ENCODE measurements around the gene ACOT4. TPM values are rescaled to one million over a fixed set of nuclear protein-coding genes. Genes with fewer than 3 reads are reported as not detected.
A peak's percentile ranks its signal among the peaks of the same experiment; 100 is the strongest.
"Not testable (repeated sequence)": the region's sequence is repeated elsewhere in the genome, so short reads cannot be mapped to it uniquely, and the experiment has no call there.

Gene ACOT4
- total RNA-seq, 4 donors from 2014 or later, result 0.61 to 1.5 TPM; not detected in 2

DNA sequence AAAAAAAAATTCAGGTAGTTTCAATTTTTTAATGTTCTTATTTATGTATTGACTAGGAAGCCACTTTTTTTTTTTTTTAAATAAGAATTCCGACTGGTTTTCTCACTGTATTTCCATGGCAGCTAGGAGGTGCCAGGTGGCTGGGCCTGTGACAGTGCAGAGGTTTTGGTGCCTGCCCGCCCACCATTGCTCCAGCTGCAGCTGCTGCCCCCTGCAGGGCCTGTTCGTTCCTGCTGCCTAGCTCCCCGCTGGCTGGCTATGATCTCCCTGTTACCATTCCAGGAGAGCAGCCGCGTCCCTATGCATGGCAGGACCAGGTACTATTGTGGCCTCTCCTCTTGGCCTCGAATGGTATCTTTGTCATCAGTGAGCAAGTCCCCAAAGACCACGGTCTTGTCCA, 20.8 kb upstream of the ACOT4 start:
- peak overlapping the region in 1 of 2 donors; percentile 67 for H3K4me3 ChIP-seq
- peak; percentile 48 to 67 for DNase-seq
- TF ChIP-seq, protein P1, sequence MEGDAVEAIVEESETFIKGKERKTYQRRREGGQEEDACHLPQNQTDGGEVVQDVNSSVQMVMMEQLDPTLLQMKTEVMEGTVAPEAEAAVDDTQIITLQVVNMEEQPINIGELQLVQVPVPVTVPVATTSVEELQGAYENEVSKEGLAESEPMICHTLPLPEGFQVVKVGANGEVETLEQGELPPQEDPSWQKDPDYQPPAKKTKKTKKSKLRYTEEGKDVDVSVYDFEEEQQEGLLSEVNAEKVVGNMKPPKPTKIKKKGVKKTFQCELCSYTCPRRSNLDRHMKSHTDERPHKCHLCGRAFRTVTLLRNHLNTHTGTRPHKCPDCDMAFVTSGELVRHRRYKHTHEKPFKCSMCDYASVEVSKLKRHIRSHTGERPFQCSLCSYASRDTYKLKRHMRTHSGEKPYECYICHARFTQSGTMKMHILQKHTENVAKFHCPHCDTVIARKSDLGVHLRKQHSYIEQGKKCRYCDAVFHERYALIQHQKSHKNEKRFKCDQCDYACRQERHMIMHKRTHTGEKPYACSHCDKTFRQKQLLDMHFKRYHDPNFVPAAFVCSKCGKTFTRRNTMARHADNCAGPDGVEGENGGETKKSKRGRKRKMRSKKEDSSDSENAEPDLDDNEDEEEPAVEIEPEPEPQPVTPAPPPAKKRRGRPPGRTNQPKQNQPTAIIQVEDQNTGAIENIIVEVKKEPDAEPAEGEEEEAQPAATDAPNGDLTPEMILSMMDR (IDR thresholded peaks at IDR 0.05), result peak; percentile 27 to 59 (median 49)
- intact Hi-C loops (cut with DNase I; ENCODE audit: low total_unique reads), result loop anchor here (5.0 kb wide), 1 partner anchor 64 kb away; no protein-coding TSS in a partner anchor
- H3K27ac ChIP-seq, H3K27me3 ChIP-seq, H3K9me3 ChIP-seq, H3K36me3 ChIP-seq: not testable (repeated sequence)
- H3K4me1 ChIP-seq, result peaks cover 0 to 17% of the 10 kb centered on the region in 2 donors

DNA sequence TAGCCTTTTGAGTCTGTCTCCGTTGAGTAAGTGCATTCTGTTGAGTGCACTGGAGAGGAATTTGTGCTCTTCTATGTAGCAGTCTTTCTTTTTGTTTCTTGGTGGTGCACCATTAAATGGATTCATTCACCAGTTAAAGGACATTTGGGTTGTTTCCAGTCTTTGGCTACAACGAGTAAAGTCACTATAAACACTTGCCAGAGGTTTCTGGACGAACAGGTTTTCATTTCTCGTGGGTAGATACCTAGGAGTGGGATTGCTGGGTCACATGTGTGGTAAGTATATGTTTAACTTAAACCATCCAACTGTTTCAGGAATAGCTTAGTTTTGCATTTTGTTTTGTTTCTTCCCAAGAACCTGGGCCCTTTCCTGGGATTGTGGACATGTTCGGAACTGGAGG, 18.6 kb upstream of the ACOT4 start:
- H3K27ac ChIP-seq, H3K4me3 ChIP-seq, H3K4me1 ChIP-seq, H3K36me3 ChIP-seq, H3K9me3 ChIP-seq, DNase-seq, H3K27me3 ChIP-seq: not testable (repeated sequence)
- intact Hi-C loops (cut with DNase I; ENCODE audit: low total_unique reads), result loop anchor here (5.0 kb wide), 1 partner anchor 66 kb away; no protein-coding TSS in a partner anchor

GRCh38 chr14:73573740-73574139, 17.9 kb upstream of the ACOT4 start:
- H3K27ac ChIP-seq, H3K4me3 ChIP-seq, H3K36me3 ChIP-seq, H3K27me3 ChIP-seq, DNase-seq, H3K4me1 ChIP-seq, H3K9me3 ChIP-seq: not testable (repeated sequence)
- intact Hi-C loops (cut with DNase I; ENCODE audit: low total_unique reads), result loop anchor here (5.0 kb wide), 1 partner anchor 66 kb away; no protein-coding TSS in a partner anchor

- not testable (repeated sequence) for H3K27me3 ChIP-seq, H3K9me3 ChIP-seq, DNase-seq, H3K27ac ChIP-seq, H3K4me3 ChIP-seq, H3K4me1 ChIP-seq, H3K36me3 ChIP-seq
- intact Hi-C loops (cut with DNase I; ENCODE audit: low total_unique reads), result loop anchor here (5.0 kb wide), 1 partner anchor 67 kb away; no protein-coding TSS in a partner anchor
Observed at GRCh38 chr14:73574251-73574650, 17.4 kb upstream of the ACOT4 start.

- H3K9me3 ChIP-seq, result no peaks in the 10 kb centered on the region
- H3K4me1 ChIP-seq, result no peaks in the 10 kb centered on the region
- TF ChIP-seq, protein P1 (IDR thresholded peaks at IDR 0.05), result no peak
- no peak for TF ChIP-seq POLR2A (IDR thresholded peaks at IDR 0.05)
- intact Hi-C loops (cut with DNase I; ENCODE audit: low total_unique reads), result no loop called here
- no peaks in the 10 kb centered on the region for H3K36me3 ChIP-seq
- H3K27ac ChIP-seq, result no peak overlapping the region
- no peak overlapping the region for H3K4me3 ChIP-seq
- H3K27me3 ChIP-seq, result no peaks in the 10 kb centered on the region
- no peak for DNase-seq
Observed at GRCh38 chr14:73576391-73576790, 15.3 kb upstream of the ACOT4 start.

DNA sequence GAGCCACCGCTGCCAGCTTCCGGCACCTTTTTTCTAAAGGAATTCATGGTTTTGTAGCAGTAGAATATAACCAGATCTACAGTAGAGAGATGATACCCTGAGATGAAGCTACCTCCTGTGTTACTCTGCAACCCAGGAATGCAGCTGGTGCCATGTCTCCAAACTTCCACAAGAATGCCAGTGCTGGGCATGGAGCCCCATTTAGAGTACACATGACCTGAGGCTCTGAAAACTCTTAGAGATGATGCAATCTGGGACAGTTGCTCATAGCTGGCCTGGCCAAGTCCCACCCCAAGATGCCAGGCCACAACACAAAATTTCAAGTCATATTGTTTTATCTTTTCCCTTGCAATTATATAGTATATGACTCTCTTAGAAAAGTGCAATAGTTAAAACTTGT, 14.5 kb upstream of the ACOT4 start:
- H3K27ac ChIP-seq; H3K4me3 ChIP-seq; H3K4me1 ChIP-seq; H3K27me3 ChIP-seq; H3K9me3 ChIP-seq; intact Hi-C loops (cut with DNase I; ENCODE audit: low total_unique reads); DNase-seq; H3K36me3 ChIP-seq: not testable (repeated sequence)

- H3K27ac ChIP-seq; intact Hi-C loops (cut with DNase I; ENCODE audit: low total_unique reads); H3K9me3 ChIP-seq; H3K36me3 ChIP-seq; H3K4me1 ChIP-seq; H3K4me3 ChIP-seq; H3K27me3 ChIP-seq; DNase-seq: not testable (repeated sequence)
Observed at GRCh38 chr14:73582102-73582979, 9.3 kb upstream of the ACOT4 start.

All from uterus (tissue), 4 donors.